ENCODE results near the gene LYL1.

DNA sequence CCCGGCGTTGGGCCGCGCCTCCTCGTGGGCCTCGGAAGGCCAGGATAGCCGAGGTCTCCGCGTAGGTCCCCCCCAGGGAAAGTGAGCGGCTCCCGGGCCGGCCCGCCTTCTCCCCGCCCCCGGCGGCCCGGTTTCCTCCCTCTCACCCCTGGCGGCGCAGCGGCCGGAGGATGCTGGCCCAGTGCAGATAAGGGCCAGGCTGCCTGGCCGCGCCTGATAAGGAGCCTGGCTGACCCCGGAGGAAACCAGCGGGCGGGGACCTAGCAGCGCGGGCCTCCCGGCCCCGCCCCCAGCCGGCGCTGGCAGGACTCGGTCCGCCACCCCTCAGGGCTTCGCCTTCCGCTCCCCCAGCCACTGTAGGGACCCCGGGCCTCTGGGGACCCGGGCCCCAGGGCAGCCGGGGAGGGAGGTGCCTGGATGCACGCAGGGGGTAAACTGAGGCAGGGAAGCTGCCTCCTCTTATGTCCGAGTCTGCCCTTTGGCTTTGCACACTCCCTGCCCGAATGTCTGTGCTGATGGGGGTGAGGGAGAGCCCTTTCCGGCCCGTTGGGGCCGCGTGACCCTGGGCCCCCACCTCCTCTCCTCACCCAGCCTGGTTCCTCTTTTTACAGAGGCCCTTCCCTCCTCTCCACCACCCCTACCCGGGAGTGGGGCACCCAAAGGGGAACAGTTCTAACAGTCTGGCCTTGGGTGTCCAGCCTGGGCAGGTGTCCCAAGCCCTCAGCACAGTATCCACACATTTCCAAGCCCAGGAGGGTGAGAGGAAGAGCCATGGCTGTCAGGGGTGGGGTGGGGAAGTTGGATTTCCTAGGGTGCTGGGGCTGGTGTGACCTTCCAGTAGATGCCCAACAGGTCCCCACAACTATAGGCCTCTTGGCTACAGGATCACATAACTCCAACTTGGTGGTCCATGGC lies at the start of gene LYL1:
- TF ChIP-seq, protein P1, sequence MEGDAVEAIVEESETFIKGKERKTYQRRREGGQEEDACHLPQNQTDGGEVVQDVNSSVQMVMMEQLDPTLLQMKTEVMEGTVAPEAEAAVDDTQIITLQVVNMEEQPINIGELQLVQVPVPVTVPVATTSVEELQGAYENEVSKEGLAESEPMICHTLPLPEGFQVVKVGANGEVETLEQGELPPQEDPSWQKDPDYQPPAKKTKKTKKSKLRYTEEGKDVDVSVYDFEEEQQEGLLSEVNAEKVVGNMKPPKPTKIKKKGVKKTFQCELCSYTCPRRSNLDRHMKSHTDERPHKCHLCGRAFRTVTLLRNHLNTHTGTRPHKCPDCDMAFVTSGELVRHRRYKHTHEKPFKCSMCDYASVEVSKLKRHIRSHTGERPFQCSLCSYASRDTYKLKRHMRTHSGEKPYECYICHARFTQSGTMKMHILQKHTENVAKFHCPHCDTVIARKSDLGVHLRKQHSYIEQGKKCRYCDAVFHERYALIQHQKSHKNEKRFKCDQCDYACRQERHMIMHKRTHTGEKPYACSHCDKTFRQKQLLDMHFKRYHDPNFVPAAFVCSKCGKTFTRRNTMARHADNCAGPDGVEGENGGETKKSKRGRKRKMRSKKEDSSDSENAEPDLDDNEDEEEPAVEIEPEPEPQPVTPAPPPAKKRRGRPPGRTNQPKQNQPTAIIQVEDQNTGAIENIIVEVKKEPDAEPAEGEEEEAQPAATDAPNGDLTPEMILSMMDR (IDR thresholded peaks at IDR 0.05), result no peak
- peak; percentile 51 to 83 for TF ChIP-seq EP300 (IDR thresholded peaks at IDR 0.05)
